ENCODE data around the gene OR2L8.
A peak's percentile ranks its signal among the peaks of the same experiment; 100 is the strongest.

Gene OR2L8

GRCh38 chr1:247948558-247948957 lies at the start of gene OR2L8:
TSS of gene OR2L8 (plus strand) at chr1:247948858. CDS start at chr1:247948858, 0 bp downstream.
- no peak for DNase-seq (ENCODE audit: low read depth in 2 of 2)

DNA sequence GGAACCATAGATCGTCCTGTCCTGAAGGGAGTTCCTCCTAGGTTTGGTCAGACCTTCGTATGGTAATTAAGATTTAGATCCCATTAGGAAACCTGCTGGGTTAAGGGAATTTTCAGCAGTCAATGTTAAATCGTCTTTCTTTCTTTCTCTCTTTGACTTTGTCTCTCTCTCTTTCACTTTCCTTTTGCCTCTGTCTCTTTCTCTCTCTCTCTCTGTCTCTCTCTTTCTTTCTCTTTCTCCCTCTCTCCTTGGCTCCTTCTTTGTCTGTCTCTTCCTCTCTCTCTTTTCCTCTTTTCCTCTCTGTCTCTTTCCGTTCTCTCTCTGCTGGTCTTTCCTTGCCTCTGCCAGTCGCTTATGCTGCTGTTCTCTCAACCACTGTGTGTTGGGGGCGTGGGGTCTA lies 44.5 kb upstream of the OR2L8 start:
- DNase-seq (ENCODE audit: low read depth in 2 of 2): no peak

GRCh38 chr1:247905181-247905580 lies 43.5 kb upstream of the OR2L8 start:
- no peak for DNase-seq (ENCODE audit: low read depth in 2 of 2)

- no peak for DNase-seq (ENCODE audit: low read depth in 2 of 2)
These were observed 42.7 kb upstream of the OR2L8 start for GRCh38 chr1:247905910-247906503.

GRCh38 chr1:247906504-247907047 lies 42.1 kb upstream of the OR2L8 start:
- DNase-seq (ENCODE audit: low read depth in 2 of 2): no peak

GRCh38 chr1:247908766-247909165 lies 39.9 kb upstream of the OR2L8 start:
- DNase-seq (ENCODE audit: low read depth in 2 of 2): no peak

DNA sequence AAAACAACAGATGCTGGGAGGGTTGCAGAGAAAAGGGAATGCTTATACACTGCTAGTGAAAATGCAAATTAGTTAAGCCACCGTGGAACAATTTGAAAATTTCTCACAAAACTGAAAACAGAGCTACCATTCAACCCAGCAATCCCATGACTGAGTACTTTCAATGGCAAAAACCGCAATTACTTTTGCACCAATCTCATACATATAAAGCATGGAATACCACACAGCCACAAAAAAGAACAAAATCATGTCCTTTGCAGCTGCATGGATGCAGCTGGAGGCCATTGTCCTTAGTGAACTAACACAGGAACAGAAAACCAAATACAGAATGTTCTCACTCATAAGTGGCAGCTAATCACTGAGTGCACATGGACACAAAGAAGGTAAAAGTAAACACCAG lies 34.9 kb upstream of the OR2L8 start:
- no peak for DNase-seq (ENCODE audit: low read depth in 2 of 2)

DNA sequence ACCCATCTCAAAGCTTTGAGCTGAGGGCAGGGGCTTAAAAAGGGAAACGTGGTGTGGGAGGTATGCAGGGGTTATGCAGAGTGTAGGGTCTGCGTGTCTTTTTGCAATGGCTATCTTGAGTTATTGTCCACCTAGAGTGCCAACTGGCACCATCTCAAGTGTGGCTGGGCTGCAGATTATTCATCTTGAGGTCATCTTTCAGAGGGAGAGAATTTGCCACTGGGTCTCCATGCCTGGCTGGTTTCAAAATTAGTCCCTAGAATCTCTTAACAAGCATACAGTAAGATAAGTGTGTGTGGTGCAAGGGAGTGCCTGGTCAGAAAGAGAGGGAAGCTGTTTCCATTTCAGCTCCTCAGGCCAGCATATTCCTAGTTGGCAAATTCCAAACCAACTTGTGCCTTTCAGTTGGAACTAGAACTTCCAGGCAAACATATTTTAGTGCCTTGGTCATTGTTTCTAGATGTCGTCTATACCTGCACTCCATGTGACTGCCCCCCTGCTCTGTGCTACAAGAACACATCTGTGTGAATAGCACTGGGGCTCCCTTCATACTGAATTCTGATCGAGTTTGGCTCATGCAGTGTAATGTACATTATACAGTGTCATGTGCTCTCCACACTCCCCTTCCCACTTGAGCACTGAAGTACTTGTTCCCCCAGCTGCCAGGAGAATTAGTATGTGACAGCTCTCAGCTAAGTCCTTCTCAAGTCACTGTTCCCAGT lies 33.6 kb upstream of the OR2L8 start:
- no peak for DNase-seq (ENCODE audit: low read depth in 2 of 2)

DNA sequence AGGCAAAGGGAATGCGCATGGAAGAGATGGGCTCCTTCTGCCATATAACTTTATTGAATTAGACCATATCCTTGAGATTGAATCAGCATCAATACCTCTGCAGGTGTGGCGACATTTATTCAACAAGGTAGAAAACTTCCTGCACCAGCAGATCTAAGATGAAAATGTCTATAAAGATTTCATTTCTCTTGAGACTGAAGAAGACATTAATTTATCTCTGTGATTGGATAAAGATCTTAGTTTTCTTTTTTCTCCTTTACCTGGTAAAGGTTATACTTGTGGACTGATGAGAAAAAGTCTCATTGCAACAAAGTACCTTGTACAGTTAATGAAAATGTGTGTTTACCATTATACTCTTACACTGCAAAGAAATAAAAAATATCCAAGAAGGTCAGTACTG lies 28.7 kb upstream of the OR2L8 start, which contains the start of gene OR2T8:
OR2T8 (plus strand) TSS at position 301 of the 400 bp plus-strand sequence. CDS start 766 bp downstream, outside the sequence.
- DNase-seq (ENCODE audit: low read depth in 2 of 2): no peak

DNA sequence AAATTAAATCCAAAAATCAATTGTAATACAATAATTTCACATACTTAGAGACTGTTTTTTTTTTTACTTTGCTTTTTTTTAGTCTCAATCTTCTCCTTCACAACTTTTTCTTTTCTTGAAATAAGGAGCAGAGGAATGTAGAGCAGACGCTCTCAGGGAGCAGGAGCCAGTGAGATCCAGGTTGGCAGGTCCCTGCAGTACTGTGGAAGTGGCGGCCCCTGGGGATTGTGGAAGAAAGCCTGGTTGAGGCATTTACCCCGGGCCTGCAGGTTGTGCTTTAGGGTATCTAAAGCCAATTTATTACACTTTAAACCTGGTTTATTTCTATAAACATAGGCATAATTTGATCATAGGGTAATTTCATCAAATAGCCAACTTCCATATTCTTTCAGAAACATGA lies 24.7 kb upstream of the OR2L8 start:
- no peak for DNase-seq (ENCODE audit: low read depth in 2 of 2)

GRCh38 chr1:247924868-247925267 lies 23.8 kb upstream of the OR2L8 start, which contains the start of gene OR2AJ1:
TSS of gene OR2AJ1 (plus strand) at chr1:247924889. CDS start at chr1:247933769, 8,880 bp downstream.
- DNase-seq (ENCODE audit: low read depth in 2 of 2): no peak

- no peak for DNase-seq (ENCODE audit: low read depth in 2 of 2)
These were observed 14.7 kb upstream of the OR2L8 start for GRCh38 chr1:247933989-247934388.

GRCh38 chr1:247935781-247936180 lies 12.9 kb upstream of the OR2L8 start:
- no peak for DNase-seq (ENCODE audit: low read depth in 2 of 2)

- no peak for DNase-seq (ENCODE audit: low read depth in 2 of 2)
These were observed 12.2 kb upstream of the OR2L8 start for GRCh38 chr1:247936415-247936814.

DNA sequence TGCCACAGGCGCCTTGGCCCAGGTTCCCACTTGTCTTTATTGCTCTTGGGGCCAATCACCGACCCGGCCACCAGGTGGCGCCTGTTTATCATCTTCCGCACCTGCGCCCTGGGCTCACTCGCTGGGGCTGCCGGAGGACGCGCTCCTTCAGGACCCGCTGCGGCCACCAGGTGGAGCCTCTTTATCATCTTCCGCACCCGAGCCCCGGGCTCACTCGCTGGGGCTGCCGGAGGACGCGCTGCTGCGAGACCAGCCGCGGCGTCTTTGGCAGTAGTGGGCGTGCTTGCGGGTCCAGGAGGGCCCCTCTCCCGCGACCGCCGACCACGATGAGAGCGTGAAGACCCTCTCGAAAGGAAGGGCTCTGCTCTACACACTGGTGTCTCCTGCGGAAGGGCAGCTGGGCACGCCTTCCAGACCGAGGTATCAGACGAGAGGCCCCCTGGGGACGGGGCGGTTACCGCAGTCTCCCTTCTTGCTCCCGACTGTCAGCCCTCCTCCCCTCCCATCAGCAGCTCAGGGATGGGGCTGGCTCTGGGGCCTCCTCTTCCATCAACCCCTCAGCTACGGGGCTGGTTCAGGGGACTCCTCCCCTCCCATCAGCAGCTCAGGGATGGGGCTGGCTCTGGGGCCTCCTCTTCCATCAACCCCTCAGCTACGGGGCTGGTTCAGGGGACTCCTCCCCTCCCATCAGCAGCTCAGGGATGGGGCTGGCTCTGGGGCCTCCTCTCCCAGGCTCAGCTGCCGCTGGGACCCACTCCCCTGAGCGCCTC lies 11.5 kb upstream of the OR2L8 start:
- DNase-seq (ENCODE audit: low read depth in 2 of 2): peak; percentile 56 to 66

GRCh38 chr1:247942624-247943023 lies 6.0 kb upstream of the OR2L8 start:
- DNase-seq (ENCODE audit: low read depth in 2 of 2): no peak

- no peak for DNase-seq (ENCODE audit: low read depth in 2 of 2)
These were observed 4.8 kb downstream of the OR2L8 start for GRCh38 chr1:247953408-247953807.

DNA sequence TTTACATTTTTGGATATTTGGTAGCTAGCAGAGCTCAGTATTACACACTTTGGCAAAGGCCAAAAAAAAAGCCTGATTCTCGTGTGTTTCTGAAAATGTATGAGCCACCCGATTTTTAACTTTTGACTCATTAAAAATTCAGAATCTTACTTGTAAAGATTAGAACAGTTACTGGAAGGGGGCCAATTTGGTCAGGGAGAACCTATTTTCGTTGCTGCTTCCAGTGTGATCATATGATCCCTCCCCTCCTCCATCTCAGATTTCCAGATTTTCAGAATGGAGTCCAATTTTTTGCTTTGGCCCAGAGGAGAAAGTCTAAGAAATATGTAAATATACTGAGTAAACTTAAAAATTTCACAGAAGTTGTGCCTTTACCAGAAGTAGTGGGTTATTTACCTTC lies 13.1 kb downstream of the OR2L8 start:
- no peak for DNase-seq (ENCODE audit: low read depth in 2 of 2)

- DNase-seq (ENCODE audit: low read depth in 2 of 2): no peak
These were observed 14.4 kb downstream of the OR2L8 start for GRCh38 chr1:247962911-247963588.

- DNase-seq (ENCODE audit: low read depth in 2 of 2): no peak
These were observed 16.3 kb downstream of the OR2L8 start, which contains the start of gene OR2AK2 for GRCh38 chr1:247964933-247965332. TSS of gene OR2AK2 (plus strand) at chr1:247965233. CDS start at chr1:247965377, 144 bp downstream.

DNA sequence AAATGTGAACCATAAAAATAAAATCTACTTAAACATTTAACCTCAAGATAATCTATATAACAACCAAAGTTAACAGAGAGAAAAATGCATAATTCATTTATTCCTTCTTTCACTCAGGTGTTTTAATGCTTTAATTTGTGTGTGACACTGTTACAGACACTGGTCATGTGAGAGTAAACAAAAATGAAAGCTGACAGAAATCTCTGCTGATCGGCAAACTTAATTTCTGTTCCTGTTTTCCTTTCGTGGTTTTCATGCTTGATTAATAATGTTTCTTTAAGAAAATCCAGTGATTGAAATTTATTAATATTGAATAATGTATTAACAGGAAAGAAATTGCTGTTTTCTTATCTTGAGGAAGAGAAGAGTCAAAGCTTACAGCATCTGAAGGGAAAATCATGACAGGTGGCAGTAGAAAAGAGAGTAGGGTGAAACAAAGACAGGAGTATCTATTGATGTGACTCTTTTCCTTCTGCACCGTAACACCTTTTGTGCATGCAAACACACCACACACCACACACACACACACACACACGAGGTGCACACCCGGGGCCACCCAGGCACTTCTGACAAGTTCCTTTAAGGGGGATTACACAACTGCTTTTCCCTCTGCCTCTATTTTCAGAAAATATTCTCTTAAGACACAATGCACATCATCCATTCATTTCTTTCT lies 18.0 kb downstream of the OR2L8 start:
- DNase-seq (ENCODE audit: low read depth in 2 of 2): no peak
